T-helper 17 cell (primary cell): ENCODE results near the gene SRGN. TPM values are rescaled to one million over a fixed set of nuclear protein-coding genes. Genes with fewer than 3 reads are reported as not detected.

Experiments
- ATAC-seq: fragments of 150-1000 bp; cut with Tn5 transposase; 2 replicates; pipeline ENCODE4 v1.10.0; 2021; ENCODE audit warnings: mild to moderate bottlenecking, moderate library complexity
- DNase-seq, 3 donors: peaks; one replicate each; pipeline versions ENCODE4 v3.0.0 to v3.0.0-alpha.2; 2020 to 2021
- H3K9me3 ChIP-seq: one replicate; pipeline ENCODE4 v1.7.0; 2013; ENCODE audit warnings: low read length, mild to moderate bottlenecking; ENCODE audit not compliant: control insufficient read depth, poor library complexity, severe bottlenecking
- H3K27ac Mint-ChIP-seq: one replicate; pipeline ENCODE4 v1.8.0; 2022; ENCODE audit warnings: mild to moderate bottlenecking, moderate library complexity, mixed read lengths
- H3K27me3 Mint-ChIP-seq: one replicate; pipeline ENCODE4 v1.8.0; 2022; ENCODE audit warnings: mixed read lengths
- H3K36me3 Mint-ChIP-seq: one replicate; pipeline ENCODE4 v1.8.0; 2022; ENCODE audit warnings: low read depth, mixed read lengths
- H3K4me1 Mint-ChIP-seq: one replicate; pipeline ENCODE4 v1.8.0; 2022; ENCODE audit warnings: mild to moderate bottlenecking, mixed read lengths
- H3K4me3 Mint-ChIP-seq: one replicate; pipeline ENCODE4 v1.8.0; 2022; ENCODE audit warnings: mild to moderate bottlenecking, moderate library complexity, mixed read lengths
- total RNA-seq, 4 donors: library from RNA in 2 of 4; stranded (reverse) in 2 of 4; gene quantifications; one replicate each; pipeline ENCODE4 v1.2.3 and lab custom pipeline; 2022 to 2026

Gene SRGN
- total RNA-seq, 2 donors from 2014 or later = 382 to 467 TPM

GRCh38 chr10:69145329-69145728, 57.4 kb downstream of the SRGN start:
- H3K27ac Mint-ChIP-seq = no peak overlapping the region
- no peaks in the 10 kb centered on the region for H3K9me3 ChIP-seq
- no peak for DNase-seq
- ATAC-seq = no peak
- no peak overlapping the region for H3K4me3 Mint-ChIP-seq
- no peaks in the 10 kb centered on the region for H3K36me3 Mint-ChIP-seq
- H3K4me1 Mint-ChIP-seq = peaks cover 27% of the 10 kb centered on the region
- H3K27me3 Mint-ChIP-seq = no peaks in the 10 kb centered on the region

- no peak for DNase-seq
- no peak overlapping the region for H3K4me3 Mint-ChIP-seq
These were observed 58.0 kb downstream of the SRGN start for GRCh38 chr10:69145864-69146263.

GRCh38 chr10:69146759-69147158, 58.9 kb downstream of the SRGN start:
- no peak for ATAC-seq
- Mint-ChIP-seq H3K27ac (no peak overlapping the region), H3K4me3 (no peak overlapping the region), H3K36me3 (no peaks in the 10 kb centered on the region), H3K27me3 (no peaks in the 10 kb centered on the region), H3K4me1 (peaks cover 24% of the 10 kb centered on the region)
- no peak for DNase-seq
- no peaks in the 10 kb centered on the region for H3K9me3 ChIP-seq

More at GRCh38 chr10:69145864-69146263, 58.0 kb downstream of the SRGN start:
- no peak for ATAC-seq
- Mint-ChIP-seq H3K27ac (no peak overlapping the region), H3K4me1 (peaks cover 25% of the 10 kb centered on the region), H3K36me3 (no peaks in the 10 kb centered on the region), H3K27me3 (no peaks in the 10 kb centered on the region)
- H3K9me3 ChIP-seq = no peaks in the 10 kb centered on the region

- DNase-seq (no peak), ATAC-seq (no peak)
- Mint-ChIP-seq H3K4me1 (peaks cover 9% of the 10 kb centered on the region), H3K27ac (no peak overlapping the region), H3K36me3 (no peaks in the 10 kb centered on the region), H3K27me3 (no peaks in the 10 kb centered on the region), H3K4me3 (no peak overlapping the region)
- H3K9me3 ChIP-seq = no peaks in the 10 kb centered on the region
These were observed 64.1 kb downstream of the SRGN start for GRCh38 chr10:69151984-69152383.

GRCh38 chr10:69153227-69153626, 65.3 kb downstream of the SRGN start:
- no peak overlapping the region for H3K27ac Mint-ChIP-seq
- H3K36me3 Mint-ChIP-seq = no peaks in the 10 kb centered on the region
- DNase-seq = no peak
- ATAC-seq = no peak
- no peaks in the 10 kb centered on the region for H3K9me3 ChIP-seq
- H3K4me1 Mint-ChIP-seq = peaks cover 9% of the 10 kb centered on the region
- no peak overlapping the region for H3K4me3 Mint-ChIP-seq
- no peaks in the 10 kb centered on the region for H3K27me3 Mint-ChIP-seq

Other genes with a start within 250 kb of the SRGN start
- 10 to 100 TPM; 37.6 to 40.8 TPM for gene DDX50, start 186.8 kb upstream of the SRGN start, total RNA-seq
- gene DDX21, start 131.9 kb upstream of the SRGN start, total RNA-seq = 100 to 1,000 TPM; 130 to 134 TPM
- 1 to 10 TPM; 4.6 to 5.5 TPM for gene KIFBP, start 99.3 kb upstream of the SRGN start, total RNA-seq
- gene VPS26A, start 36.1 kb downstream of the SRGN start, total RNA-seq = 10 to 100 TPM; 28.7 to 36.7 TPM
- gene SUPV3L1, start 92.1 kb downstream of the SRGN start, total RNA-seq = 10 to 100 TPM; 42.2 to 64.1 TPM
- gene HKDC1, start 132.2 kb downstream of the SRGN start, total RNA-seq = 1 to 10 TPM; 1.7 to 8.2 TPM
- 100 to 1,000 TPM in 1 of 2 donors, 10 to 100 TPM in 1; 91.0 to 104 TPM for gene HK1, start 190.4 kb downstream of the SRGN start, total RNA-seq